ENCODE measurements around the gene RALGDS. TPM values are rescaled to one million over a fixed set of nuclear protein-coding genes. Genes with fewer than 3 reads are reported as not detected.

RALGDS gene
- total and polyA plus RNA-seq, 9 of the 15 experiments (the other 6 are each of a cell fraction or from before 2014, with no cell fraction given): 0.75 to 43.3 (median 27.1) TPM

DNA sequence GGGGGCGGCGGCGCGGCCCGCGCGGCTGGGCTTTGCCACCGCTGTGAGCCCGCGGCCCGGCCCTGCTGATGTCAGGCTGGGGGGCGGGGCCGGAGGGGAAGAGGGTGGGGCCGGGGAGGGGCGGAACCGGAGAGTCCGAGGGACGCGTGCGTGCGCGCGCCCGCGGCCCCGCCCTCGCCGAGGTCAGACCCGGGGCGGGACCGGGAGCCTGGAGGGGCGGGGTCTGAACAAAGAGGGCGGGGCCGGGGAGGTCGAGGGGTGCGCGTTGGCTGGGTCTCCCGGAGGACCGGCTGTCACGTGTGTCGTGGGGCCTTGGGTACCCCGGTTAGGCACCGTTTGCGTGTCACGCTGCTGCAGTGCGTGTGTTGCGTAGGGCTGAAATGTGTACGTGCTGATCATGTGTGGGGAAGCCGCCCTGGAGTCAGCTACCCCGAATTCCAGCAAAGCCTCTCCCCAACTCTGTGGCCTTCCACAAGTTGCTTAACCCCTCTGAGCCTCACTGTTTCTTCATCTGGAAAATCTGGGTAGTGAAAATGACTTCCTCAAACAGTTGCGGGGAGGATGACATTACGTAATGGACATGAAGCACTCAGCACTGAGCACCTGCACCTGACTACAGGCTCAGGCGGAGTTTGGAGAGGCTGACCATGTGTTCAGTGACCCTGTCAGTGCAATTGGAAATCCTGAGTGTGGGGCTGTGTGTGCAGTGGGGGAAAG, at the start of gene RALGDS (continued):
- TF ChIP-seq CBX8 (IDR thresholded peaks at IDR 0.05; ENCODE audit: borderline replicate concordance, extremely low read depth, low read depth, low read length, poor library complexity, severe bottlenecking) (no peak), MEIS2 (IDR thresholded peaks at IDR 0.05; ENCODE audit: partially characterized antibody) (no peak), ZNF324 (CRISPR knock-in tag; IDR thresholded peaks at IDR 0.05) (no peak), HMG20B (CRISPR knock-in tag; IDR thresholded peaks at IDR 0.05) (no peak), SETDB1 (IDR thresholded peaks at IDR 0.05; ENCODE audit: low read length) (no peak), ZNF274 (IDR thresholded peaks at IDR 0.05; ENCODE audit: borderline replicate concordance, low read depth, low read length) (no peak), DDX20 (tag; IDR thresholded peaks at IDR 0.05; ENCODE audit: low read depth) (no peak), ZNF780A (CRISPR knock-in tag; IDR thresholded peaks at IDR 0.05) (no peak), TEAD1 (CRISPR knock-in tag; IDR thresholded peaks at IDR 0.05) (no peak), WHSC1 (IDR thresholded peaks at IDR 0.05; ENCODE audit: low read length) (no peak), CBX3 (IDR thresholded peaks at IDR 0.05; ENCODE audit: borderline replicate concordance in 1 of 2, low read length in 2 of 2) (no peak), MAFK (IDR thresholded peaks at IDR 0.05; ENCODE audit: low read length) (no peak), RBM14 (IDR thresholded peaks at IDR 0.05; ENCODE audit: borderline replicate concordance, insufficient read depth, low read depth, low read length) (no peak), ZNF436 (CRISPR knock-in tag; IDR thresholded peaks at IDR 0.05) (no peak), CCNT2 (IDR thresholded peaks at IDR 0.05; ENCODE audit: borderline replicate concordance, extremely low read depth, insufficient read length, low read depth, low read length) (peak; percentile 9), MYC (IDR thresholded peaks at IDR 0.05; ENCODE audit: low read depth, low read length) (no peak; the same call in 1 of the 2 replicates), MYC (CRISPR knock-in tag; IDR thresholded peaks at IDR 0.05; ENCODE audit: borderline replicate concordance, low read depth) (no peak)
- TF ChIP-seq, protein P1, sequence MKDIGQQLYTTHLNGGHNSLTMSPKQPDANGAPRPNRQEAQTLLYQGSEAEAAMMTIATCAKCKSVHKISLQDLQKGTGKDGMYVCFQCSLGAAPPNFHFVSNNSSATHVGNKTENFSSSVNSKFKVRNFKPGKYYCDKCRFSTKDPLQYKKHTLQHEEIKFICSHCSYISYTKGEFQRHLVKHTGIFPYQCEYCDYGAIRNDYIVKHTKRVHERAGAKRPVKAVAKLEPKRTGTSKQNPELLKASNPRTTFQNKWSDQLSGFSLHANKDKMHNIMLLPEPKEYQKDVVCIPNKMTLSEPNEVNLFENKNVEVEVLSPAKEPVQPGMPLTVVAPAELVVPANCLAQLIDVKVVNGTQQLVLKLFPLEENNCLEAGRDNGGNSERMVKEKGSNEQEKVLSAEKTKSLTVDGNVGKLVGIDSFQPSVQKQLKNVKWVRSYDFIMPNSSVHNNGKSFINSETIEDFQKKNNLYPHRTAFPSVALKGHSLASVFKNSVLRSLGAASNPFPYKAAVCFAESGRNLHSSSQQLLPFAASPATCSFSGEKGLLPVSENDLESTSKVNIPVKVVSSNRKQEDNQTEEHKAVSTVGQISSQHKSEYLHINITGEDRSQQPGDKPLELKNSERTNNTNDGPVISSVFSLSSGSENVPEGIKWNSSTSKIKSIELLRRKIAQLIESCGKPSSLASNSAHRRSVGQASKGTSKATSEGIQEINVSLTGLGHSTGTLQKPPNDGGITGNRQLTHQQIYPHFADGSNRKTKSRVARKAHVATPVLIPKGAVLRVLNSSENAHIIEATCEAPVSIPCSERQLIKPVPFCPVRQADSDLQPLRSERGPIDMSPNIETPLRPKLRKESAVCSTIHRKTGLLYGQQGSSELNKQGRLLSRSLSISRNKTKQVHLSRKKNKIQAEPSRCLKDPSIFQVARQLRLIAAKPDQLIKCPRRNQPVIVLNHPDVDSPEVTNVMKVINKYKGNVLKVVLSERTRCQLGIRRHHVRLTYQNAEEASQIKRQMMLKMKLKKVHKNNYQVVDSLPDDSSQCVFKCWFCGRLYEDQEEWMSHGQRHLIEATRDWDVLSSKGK (CRISPR knock-in tag; IDR thresholded peaks at IDR 0.05): no peak
- TF ChIP-seq, protein P2, sequence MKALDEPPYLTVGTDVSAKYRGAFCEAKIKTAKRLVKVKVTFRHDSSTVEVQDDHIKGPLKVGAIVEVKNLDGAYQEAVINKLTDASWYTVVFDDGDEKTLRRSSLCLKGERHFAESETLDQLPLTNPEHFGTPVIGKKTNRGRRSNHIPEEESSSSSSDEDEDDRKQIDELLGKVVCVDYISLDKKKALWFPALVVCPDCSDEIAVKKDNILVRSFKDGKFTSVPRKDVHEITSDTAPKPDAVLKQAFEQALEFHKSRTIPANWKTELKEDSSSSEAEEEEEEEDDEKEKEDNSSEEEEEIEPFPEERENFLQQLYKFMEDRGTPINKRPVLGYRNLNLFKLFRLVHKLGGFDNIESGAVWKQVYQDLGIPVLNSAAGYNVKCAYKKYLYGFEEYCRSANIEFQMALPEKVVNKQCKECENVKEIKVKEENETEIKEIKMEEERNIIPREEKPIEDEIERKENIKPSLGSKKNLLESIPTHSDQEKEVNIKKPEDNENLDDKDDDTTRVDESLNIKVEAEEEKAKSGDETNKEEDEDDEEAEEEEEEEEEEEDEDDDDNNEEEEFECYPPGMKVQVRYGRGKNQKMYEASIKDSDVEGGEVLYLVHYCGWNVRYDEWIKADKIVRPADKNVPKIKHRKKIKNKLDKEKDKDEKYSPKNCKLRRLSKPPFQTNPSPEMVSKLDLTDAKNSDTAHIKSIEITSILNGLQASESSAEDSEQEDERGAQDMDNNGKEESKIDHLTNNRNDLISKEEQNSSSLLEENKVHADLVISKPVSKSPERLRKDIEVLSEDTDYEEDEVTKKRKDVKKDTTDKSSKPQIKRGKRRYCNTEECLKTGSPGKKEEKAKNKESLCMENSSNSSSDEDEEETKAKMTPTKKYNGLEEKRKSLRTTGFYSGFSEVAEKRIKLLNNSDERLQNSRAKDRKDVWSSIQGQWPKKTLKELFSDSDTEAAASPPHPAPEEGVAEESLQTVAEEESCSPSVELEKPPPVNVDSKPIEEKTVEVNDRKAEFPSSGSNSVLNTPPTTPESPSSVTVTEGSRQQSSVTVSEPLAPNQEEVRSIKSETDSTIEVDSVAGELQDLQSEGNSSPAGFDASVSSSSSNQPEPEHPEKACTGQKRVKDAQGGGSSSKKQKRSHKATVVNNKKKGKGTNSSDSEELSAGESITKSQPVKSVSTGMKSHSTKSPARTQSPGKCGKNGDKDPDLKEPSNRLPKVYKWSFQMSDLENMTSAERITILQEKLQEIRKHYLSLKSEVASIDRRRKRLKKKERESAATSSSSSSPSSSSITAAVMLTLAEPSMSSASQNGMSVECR (CRISPR knock-in tag; IDR thresholded peaks at IDR 0.05): no peak
